ENCODE results near the gene PEX11B.

PEX11B gene

GRCh38 chr1:145908653-145909052 is 9.9 kb downstream of the PEX11B start:
- no peak overlapping the region for H3K4me3 ChIP-seq (ENCODE audit: low read depth, low read length)

GRCh38 chr1:145906954-145907753 is 11.4 kb downstream of the PEX11B start:
- TF ChIP-seq CTCF (IDR thresholded peaks at IDR 0.05; ENCODE audit: borderline replicate concordance, insufficient read depth, low read depth, low read length), result no peak
- no peak overlapping the region for H3K4me3 ChIP-seq (ENCODE audit: low read depth, low read length)

More at GRCh38 chr1:145908653-145909052, 9.9 kb downstream of the PEX11B start:
- no peak for TF ChIP-seq CTCF (IDR thresholded peaks at IDR 0.05; ENCODE audit: borderline replicate concordance, insufficient read depth, low read depth, low read length)

- H3K4me3 ChIP-seq (ENCODE audit: low read depth, low read length), result no peak overlapping the region
- TF ChIP-seq CTCF (IDR thresholded peaks at IDR 0.05; ENCODE audit: borderline replicate concordance, insufficient read depth, low read depth, low read length), result no peak
Observed at GRCh38 chr1:145901312-145902021, 17.1 kb downstream of the PEX11B start.

- no peak overlapping the region for H3K4me3 ChIP-seq (ENCODE audit: low read depth, low read length)
- TF ChIP-seq CTCF (IDR thresholded peaks at IDR 0.05; ENCODE audit: borderline replicate concordance, insufficient read depth, low read depth, low read length), result no peak
Observed at GRCh38 chr1:145898756-145899155, 19.8 kb downstream of the PEX11B start.

- TF ChIP-seq CTCF (IDR thresholded peaks at IDR 0.05; ENCODE audit: borderline replicate concordance, insufficient read depth, low read depth, low read length), result no peak
- no peak overlapping the region for H3K4me3 ChIP-seq (ENCODE audit: low read depth, low read length)
Observed at GRCh38 chr1:145897969-145898368, 20.5 kb downstream of the PEX11B start.

- H3K4me3 ChIP-seq (ENCODE audit: low read depth, low read length), result no peak overlapping the region
- TF ChIP-seq CTCF (IDR thresholded peaks at IDR 0.05; ENCODE audit: borderline replicate concordance, insufficient read depth, low read depth, low read length), result no peak
Observed at GRCh38 chr1:145895471-145895870, 23.0 kb downstream of the PEX11B start.

All from GM12875 (cell line).